Keratinocyte (primary cell): Measurements from ENCODE around the gene ACACB. TPM values are rescaled to one million over a fixed set of nuclear protein-coding genes. Genes with fewer than 3 reads are reported as not detected.

Source experiments
- DNase-seq: peaks from one replicate; pipeline ENCODE4 v3.0.0-alpha.2; 2011; ENCODE audit warnings: low read depth, missing footprints, low spot score
- FAIRE-seq: peaks from 2 replicates; lab custom pipeline; 2011; peaks lifted over from hg19 to GRCh38; lab: Jason Lieb, UNC
- H2AFZ ChIP-seq: 2 replicates; pipeline ENCODE4 v1.6.0; 2012; ENCODE audit warnings: low read length, control low read depth, inconsistent platforms; ENCODE audit not compliant: control insufficient read depth
- H3K27ac ChIP-seq: 2 replicates; pipeline ENCODE4 v1.5.1; 2011; ENCODE audit warnings: low read length; ENCODE audit not compliant: control insufficient read depth, insufficient read depth
- H3K27me3 ChIP-seq: 3 replicates; pipeline ENCODE4 v1.6.0; 2011; ENCODE audit warnings: low read length; ENCODE audit not compliant: control insufficient read depth, insufficient read depth; ENCODE audit errors: extremely low read depth
- H3K36me3 ChIP-seq, 2 experiments: 2 replicates in 1 of 2; 3 replicates in 1 of 2; pipeline ENCODE4 v1.5.1; 2011; ENCODE audit warnings: low read length in 2 of 2, mild to moderate bottlenecking in 1 of 2; ENCODE audit not compliant: control insufficient read depth in 2 of 2, insufficient read depth in 2 of 2; ENCODE audit errors: extremely low read depth in 1 of 2
- H3K4me1 ChIP-seq: 3 replicates; pipeline ENCODE4 v1.5.1; 2011; ENCODE audit warnings: low read length; ENCODE audit not compliant: control insufficient read depth, insufficient read depth; ENCODE audit errors: extremely low read depth
- H3K4me2 ChIP-seq: 3 replicates; pipeline ENCODE4 v1.6.0; 2011; ENCODE audit warnings: low read depth, low read length; ENCODE audit not compliant: control insufficient read depth, insufficient read depth; ENCODE audit errors: extremely low read depth
- H3K4me3 ChIP-seq, 3 experiments: fragments of 200-600 bp in 1 of 3; sonication (generic) in 1 of 3; 2 replicates in 2 of 3; 3 replicates in 1 of 3; pipeline ENCODE4 v1.5.1; 2011 to 2016; ENCODE audit warnings: low read length in 3 of 3, mild to moderate bottlenecking in 3 of 3, control low read depth in 2 of 3, inconsistent platforms in 1 of 3, low read depth in 1 of 3, mixed read lengths in 1 of 3, mixed run types in 1 of 3, moderate library complexity in 1 of 3; ENCODE audit not compliant: control insufficient read depth in 2 of 3, insufficient read depth in 2 of 3; ENCODE audit errors: extremely low read depth in 1 of 3
- H3K79me2 ChIP-seq: 2 replicates; pipeline ENCODE4 v1.6.0; 2012; ENCODE audit warnings: low read length; ENCODE audit not compliant: control insufficient read depth, insufficient read depth
- H3K9ac ChIP-seq: 3 replicates; pipeline ENCODE4 v1.6.0; 2011; ENCODE audit warnings: low read length; ENCODE audit not compliant: control insufficient read depth, insufficient read depth; ENCODE audit errors: extremely low read depth
- H3K9me1 ChIP-seq: 3 replicates; pipeline ENCODE4 v1.6.0; 2011; ENCODE audit warnings: low read length; ENCODE audit not compliant: control insufficient read depth, insufficient read depth; ENCODE audit errors: extremely low read depth
- H3K9me3 ChIP-seq: 2 replicates; pipeline ENCODE4 v1.5.1; 2012; ENCODE audit warnings: low read depth, low read length; ENCODE audit not compliant: control insufficient read depth
- H4K20me1 ChIP-seq: 3 replicates; pipeline ENCODE4 v1.6.0; 2011; ENCODE audit warnings: low read length; ENCODE audit not compliant: control insufficient read depth, insufficient read depth; ENCODE audit errors: extremely low read depth
- EZH2 ChIP-seq: IDR thresholded peaks from one replicate; pipeline ENCODE4 v1.6.1; 2012; ENCODE audit warnings: inconsistent platforms, mild to moderate bottlenecking, low read length, moderate library complexity
- dilution Hi-C: fragments of 300-500 bp; cut with MboI; formaldehyde crosslinking; loops from one replicate; pipeline ENCODE4 v1.7.0; 2020; ENCODE audit warnings: low sequenced_read_pairs; ENCODE audit not compliant: extremely low pct_ligation_motif_present
- polyA plus RNA-seq, 5 experiments: library from polyadenylated mRNA; depleted of rRNA in 3 of 5; stranded (reverse) in 3 of 5; stranded (forward) in 1 of 5; unstranded in 1 of 5; fragments of >200 nt; gene quantifications; 1 replicate in 1 of 5; 2 replicates in 3 of 5; 3 replicates in 1 of 5; pipeline versions ENCODE4 v1.2.1 to v1.2.3, GENCODE V29; 2011 to 2012; ENCODE audit warnings: missing spikeins in 2 of 5, low read depth in 1 of 5, low replicate concordance in 1 of 5
- TF ChIP-seq, protein P1 (sequence below), 3 experiments: IDR thresholded peaks in 1 of 3; conservative IDR thresholded peaks in 1 of 3; optimal IDR thresholded peaks in 1 of 3; 2 replicates in 2 of 3; 3 replicates in 1 of 3; pipeline versions ENCODE3 to v1.5.1; 2011; ENCODE audit warnings: low read length in 3 of 3, mild to moderate bottlenecking in 3 of 3, moderate library complexity in 2 of 3, control low read depth in 1 of 3, inconsistent platforms in 1 of 3; ENCODE audit not compliant: insufficient read depth in 2 of 3; ENCODE audit errors: extremely low read depth in 1 of 3

The ACACB gene
- polyA plus RNA-seq, 1 donor (not counting 4 experiments of a cell fraction or from before 2014, with no cell fraction given), result 1.3 TPM

DNA sequence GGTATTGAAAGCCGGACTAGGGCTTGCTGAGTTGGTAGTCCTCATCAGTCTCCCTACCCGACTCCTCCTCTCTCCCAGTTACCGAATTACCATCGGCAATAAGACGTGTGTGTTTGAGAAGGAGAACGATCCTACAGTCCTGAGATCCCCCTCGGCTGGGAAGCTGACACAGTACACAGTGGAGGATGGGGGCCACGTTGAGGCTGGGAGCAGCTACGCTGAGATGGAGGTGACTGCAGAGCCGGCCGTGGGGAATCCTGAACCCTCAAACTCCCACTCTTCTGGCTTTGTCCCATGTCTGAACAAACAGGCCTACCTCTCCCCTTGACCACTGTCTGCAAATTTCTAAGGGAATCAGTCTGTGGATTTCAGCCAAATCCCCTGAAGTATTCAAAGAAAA lies 82.9 kb downstream of the ACACB start:
- Histone ChIP-seq H3K27me3 (no peaks in the 10 kb centered on the region), H3K36me3 (no peaks in the 10 kb centered on the region), H3K27ac (no peak overlapping the region), H3K9me1 (no peaks in the 10 kb centered on the region), H3K4me1 (peaks cover 7% of the 10 kb centered on the region), H3K9ac (no peak overlapping the region), H3K79me2 (no peaks in the 10 kb centered on the region), H2AFZ (no peak overlapping the region), H4K20me1 (no peaks in the 10 kb centered on the region), H3K9me3 (no peaks in the 10 kb centered on the region), H3K4me2 (no peak overlapping the region), H3K4me3 (no peak overlapping the region)
- FAIRE-seq (no peak), DNase-seq (no peak)
- TF ChIP-seq, protein P1, sequence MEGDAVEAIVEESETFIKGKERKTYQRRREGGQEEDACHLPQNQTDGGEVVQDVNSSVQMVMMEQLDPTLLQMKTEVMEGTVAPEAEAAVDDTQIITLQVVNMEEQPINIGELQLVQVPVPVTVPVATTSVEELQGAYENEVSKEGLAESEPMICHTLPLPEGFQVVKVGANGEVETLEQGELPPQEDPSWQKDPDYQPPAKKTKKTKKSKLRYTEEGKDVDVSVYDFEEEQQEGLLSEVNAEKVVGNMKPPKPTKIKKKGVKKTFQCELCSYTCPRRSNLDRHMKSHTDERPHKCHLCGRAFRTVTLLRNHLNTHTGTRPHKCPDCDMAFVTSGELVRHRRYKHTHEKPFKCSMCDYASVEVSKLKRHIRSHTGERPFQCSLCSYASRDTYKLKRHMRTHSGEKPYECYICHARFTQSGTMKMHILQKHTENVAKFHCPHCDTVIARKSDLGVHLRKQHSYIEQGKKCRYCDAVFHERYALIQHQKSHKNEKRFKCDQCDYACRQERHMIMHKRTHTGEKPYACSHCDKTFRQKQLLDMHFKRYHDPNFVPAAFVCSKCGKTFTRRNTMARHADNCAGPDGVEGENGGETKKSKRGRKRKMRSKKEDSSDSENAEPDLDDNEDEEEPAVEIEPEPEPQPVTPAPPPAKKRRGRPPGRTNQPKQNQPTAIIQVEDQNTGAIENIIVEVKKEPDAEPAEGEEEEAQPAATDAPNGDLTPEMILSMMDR (optimal IDR thresholded peaks at IDR 0.05 in 1 of 3, IDR thresholded peaks at IDR 0.05 in 1 of 3, conservative IDR thresholded peaks at IDR 0.05 in 1 of 3; ENCODE audit: extremely low read depth in 1 of 3, insufficient read depth in 2 of 3, low read length in 3 of 3), result no peak
- TF ChIP-seq EZH2, result no peak
- dilution Hi-C loops, result no loop called here

DNA sequence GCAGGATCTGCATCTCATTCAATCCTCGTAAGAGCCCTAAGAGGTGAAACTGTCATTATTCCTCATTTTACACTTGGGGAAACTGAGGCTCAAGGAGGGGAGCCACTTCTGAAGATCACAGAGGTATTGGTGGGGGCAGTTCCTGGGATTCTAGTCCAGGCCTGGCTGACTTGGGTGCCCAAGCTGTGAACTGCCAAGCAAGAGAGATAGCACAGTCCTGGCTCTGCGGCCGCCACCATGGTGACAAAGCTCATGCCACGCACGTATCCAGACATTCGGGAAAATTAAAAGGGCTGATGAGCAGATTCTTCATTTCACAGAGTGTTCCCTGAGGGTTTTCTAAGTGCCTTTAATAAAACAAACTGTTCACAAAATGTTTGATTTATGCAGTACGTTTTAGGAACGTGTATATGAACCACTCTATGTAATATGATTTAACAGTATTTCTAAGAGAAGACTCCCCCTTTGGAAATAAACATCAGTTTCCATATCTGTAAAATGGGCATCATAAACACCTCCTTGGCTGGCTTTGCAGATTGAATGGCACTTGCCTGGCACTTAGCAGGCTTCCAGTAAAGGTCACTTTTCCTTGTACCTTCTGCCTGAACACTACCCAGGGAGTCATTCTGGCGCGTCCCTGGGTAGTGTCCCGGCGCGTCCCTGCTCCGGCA lies 84.6 kb downstream of the ACACB start:
- Histone ChIP-seq H4K20me1 (no peaks in the 10 kb centered on the region), H3K36me3 (no peaks in the 10 kb centered on the region), H3K9me1 (no peaks in the 10 kb centered on the region), H3K9me3 (no peaks in the 10 kb centered on the region), H3K4me1 (peaks cover 7% of the 10 kb centered on the region), H3K79me2 (no peaks in the 10 kb centered on the region), H3K9ac (no peak overlapping the region), H3K27ac (no peak overlapping the region), H2AFZ (no peak overlapping the region), H3K27me3 (no peaks in the 10 kb centered on the region), H3K4me3 (no peak overlapping the region), H3K4me2 (no peak overlapping the region)
- dilution Hi-C loops, result no loop called here
- TF ChIP-seq EZH2, result no peak
- TF ChIP-seq, protein P1 (optimal IDR thresholded peaks at IDR 0.05 in 1 of 3, IDR thresholded peaks at IDR 0.05 in 1 of 3, conservative IDR thresholded peaks at IDR 0.05 in 1 of 3; ENCODE audit: extremely low read depth in 1 of 3, insufficient read depth in 2 of 3, low read length in 3 of 3), result no peak
- no peak for FAIRE-seq
- DNase-seq, result no peak
